Keratinocyte (primary cell): Measurements from ENCODE around the gene PHF2. TPM values are rescaled to one million over a fixed set of nuclear protein-coding genes. Genes with fewer than 3 reads are reported as not detected.

Experiments used
- DNase-seq: peaks from one replicate; pipeline ENCODE4 v3.0.0-alpha.2; 2011; ENCODE audit warnings: low read depth, missing footprints, low spot score
- FAIRE-seq: peaks from 2 replicates; lab custom pipeline; 2011; peaks lifted over from hg19 to GRCh38; lab: Jason Lieb, UNC
- H2AFZ ChIP-seq: 2 replicates; pipeline ENCODE4 v1.6.0; 2012; ENCODE audit warnings: low read length, control low read depth, inconsistent platforms; ENCODE audit not compliant: control insufficient read depth
- H3K27ac ChIP-seq: 2 replicates; pipeline ENCODE4 v1.5.1; 2011; ENCODE audit warnings: low read length; ENCODE audit not compliant: control insufficient read depth, insufficient read depth
- H3K27me3 ChIP-seq: 3 replicates; pipeline ENCODE4 v1.6.0; 2011; ENCODE audit warnings: low read length; ENCODE audit not compliant: control insufficient read depth, insufficient read depth; ENCODE audit errors: extremely low read depth
- H3K36me3 ChIP-seq, 2 experiments: 2 replicates in 1 of 2; 3 replicates in 1 of 2; pipeline ENCODE4 v1.5.1; 2011; ENCODE audit warnings: low read length in 2 of 2, mild to moderate bottlenecking in 1 of 2; ENCODE audit not compliant: control insufficient read depth in 2 of 2, insufficient read depth in 2 of 2; ENCODE audit errors: extremely low read depth in 1 of 2
- H3K4me1 ChIP-seq: 3 replicates; pipeline ENCODE4 v1.5.1; 2011; ENCODE audit warnings: low read length; ENCODE audit not compliant: control insufficient read depth, insufficient read depth; ENCODE audit errors: extremely low read depth
- H3K4me2 ChIP-seq: 3 replicates; pipeline ENCODE4 v1.6.0; 2011; ENCODE audit warnings: low read depth, low read length; ENCODE audit not compliant: control insufficient read depth, insufficient read depth; ENCODE audit errors: extremely low read depth
- H3K4me3 ChIP-seq, 3 experiments: fragments of 200-600 bp in 1 of 3; sonication (generic) in 1 of 3; 2 replicates in 2 of 3; 3 replicates in 1 of 3; pipeline ENCODE4 v1.5.1; 2011 to 2016; ENCODE audit warnings: low read length in 3 of 3, mild to moderate bottlenecking in 3 of 3, control low read depth in 2 of 3, inconsistent platforms in 1 of 3, low read depth in 1 of 3, mixed read lengths in 1 of 3, mixed run types in 1 of 3, moderate library complexity in 1 of 3; ENCODE audit not compliant: control insufficient read depth in 2 of 3, insufficient read depth in 2 of 3; ENCODE audit errors: extremely low read depth in 1 of 3
- H3K79me2 ChIP-seq: 2 replicates; pipeline ENCODE4 v1.6.0; 2012; ENCODE audit warnings: low read length; ENCODE audit not compliant: control insufficient read depth, insufficient read depth
- H3K9ac ChIP-seq: 3 replicates; pipeline ENCODE4 v1.6.0; 2011; ENCODE audit warnings: low read length; ENCODE audit not compliant: control insufficient read depth, insufficient read depth; ENCODE audit errors: extremely low read depth
- H3K9me1 ChIP-seq: 3 replicates; pipeline ENCODE4 v1.6.0; 2011; ENCODE audit warnings: low read length; ENCODE audit not compliant: control insufficient read depth, insufficient read depth; ENCODE audit errors: extremely low read depth
- H3K9me3 ChIP-seq: 2 replicates; pipeline ENCODE4 v1.5.1; 2012; ENCODE audit warnings: low read depth, low read length; ENCODE audit not compliant: control insufficient read depth
- H4K20me1 ChIP-seq: 3 replicates; pipeline ENCODE4 v1.6.0; 2011; ENCODE audit warnings: low read length; ENCODE audit not compliant: control insufficient read depth, insufficient read depth; ENCODE audit errors: extremely low read depth
- EZH2 ChIP-seq: IDR thresholded peaks from one replicate; pipeline ENCODE4 v1.6.1; 2012; ENCODE audit warnings: inconsistent platforms, mild to moderate bottlenecking, low read length, moderate library complexity
- dilution Hi-C: fragments of 300-500 bp; cut with MboI; formaldehyde crosslinking; loops from one replicate; pipeline ENCODE4 v1.7.0; 2020; ENCODE audit warnings: low sequenced_read_pairs; ENCODE audit not compliant: extremely low pct_ligation_motif_present
- polyA plus RNA-seq, 5 experiments: library from polyadenylated mRNA; depleted of rRNA in 3 of 5; stranded (reverse) in 3 of 5; stranded (forward) in 1 of 5; unstranded in 1 of 5; fragments of >200 nt; gene quantifications; 1 replicate in 1 of 5; 2 replicates in 3 of 5; 3 replicates in 1 of 5; pipeline versions ENCODE4 v1.2.1 to v1.2.3, GENCODE V29; 2011 to 2012; ENCODE audit warnings: missing spikeins in 2 of 5, low read depth in 1 of 5, low replicate concordance in 1 of 5
- TF ChIP-seq, protein P1 (sequence below), 3 experiments: IDR thresholded peaks in 1 of 3; conservative IDR thresholded peaks in 1 of 3; optimal IDR thresholded peaks in 1 of 3; 2 replicates in 2 of 3; 3 replicates in 1 of 3; pipeline versions ENCODE3 to v1.5.1; 2011; ENCODE audit warnings: low read length in 3 of 3, mild to moderate bottlenecking in 3 of 3, moderate library complexity in 2 of 3, control low read depth in 1 of 3, inconsistent platforms in 1 of 3; ENCODE audit not compliant: insufficient read depth in 2 of 3; ENCODE audit errors: extremely low read depth in 1 of 3

Gene PHF2
- polyA plus RNA-seq, 1 donor (not counting 4 experiments of a cell fraction or from before 2014, with no cell fraction given) = 5.1 TPM

DNA sequence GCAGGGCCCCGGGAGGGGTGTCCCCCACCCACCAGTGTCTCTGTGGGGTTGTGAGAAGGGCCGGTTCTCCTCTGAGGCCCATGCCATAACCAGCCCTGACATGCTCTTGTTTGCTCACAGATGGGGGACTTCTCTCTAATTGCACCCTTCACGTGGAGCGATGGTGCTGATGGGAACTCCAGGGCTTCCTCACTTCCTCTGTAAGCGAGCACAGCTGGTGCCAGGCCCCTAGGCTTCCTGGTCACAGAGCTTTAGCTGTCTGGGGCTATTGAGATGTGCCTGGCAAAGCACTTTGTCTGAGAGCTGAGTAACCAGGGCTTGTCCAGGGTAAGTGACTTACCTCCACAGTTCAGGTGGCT lies 36.4 kb downstream of the PHF2 start:
- TF ChIP-seq EZH2 = no peak
- TF ChIP-seq, protein P1, sequence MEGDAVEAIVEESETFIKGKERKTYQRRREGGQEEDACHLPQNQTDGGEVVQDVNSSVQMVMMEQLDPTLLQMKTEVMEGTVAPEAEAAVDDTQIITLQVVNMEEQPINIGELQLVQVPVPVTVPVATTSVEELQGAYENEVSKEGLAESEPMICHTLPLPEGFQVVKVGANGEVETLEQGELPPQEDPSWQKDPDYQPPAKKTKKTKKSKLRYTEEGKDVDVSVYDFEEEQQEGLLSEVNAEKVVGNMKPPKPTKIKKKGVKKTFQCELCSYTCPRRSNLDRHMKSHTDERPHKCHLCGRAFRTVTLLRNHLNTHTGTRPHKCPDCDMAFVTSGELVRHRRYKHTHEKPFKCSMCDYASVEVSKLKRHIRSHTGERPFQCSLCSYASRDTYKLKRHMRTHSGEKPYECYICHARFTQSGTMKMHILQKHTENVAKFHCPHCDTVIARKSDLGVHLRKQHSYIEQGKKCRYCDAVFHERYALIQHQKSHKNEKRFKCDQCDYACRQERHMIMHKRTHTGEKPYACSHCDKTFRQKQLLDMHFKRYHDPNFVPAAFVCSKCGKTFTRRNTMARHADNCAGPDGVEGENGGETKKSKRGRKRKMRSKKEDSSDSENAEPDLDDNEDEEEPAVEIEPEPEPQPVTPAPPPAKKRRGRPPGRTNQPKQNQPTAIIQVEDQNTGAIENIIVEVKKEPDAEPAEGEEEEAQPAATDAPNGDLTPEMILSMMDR (optimal IDR thresholded peaks at IDR 0.05 in 1 of 3, IDR thresholded peaks at IDR 0.05 in 1 of 3, conservative IDR thresholded peaks at IDR 0.05 in 1 of 3; ENCODE audit: extremely low read depth in 1 of 3, insufficient read depth in 2 of 3, low read length in 3 of 3) = no peak
- H3K27ac ChIP-seq = no peak overlapping the region
- dilution Hi-C loops = no loop called here
- no peak overlapping the region for H3K9ac ChIP-seq
- no peak for FAIRE-seq
- no peak overlapping the region for H2AFZ ChIP-seq
- H3K4me3 ChIP-seq = no peak overlapping the region
- H3K36me3 ChIP-seq = no peaks in the 10 kb centered on the region
- H3K9me1 ChIP-seq = no peaks in the 10 kb centered on the region
- H4K20me1 ChIP-seq = peaks cover 2% of the 10 kb centered on the region
- no peak for DNase-seq
- peaks cover 40% of the 10 kb centered on the region for H3K79me2 ChIP-seq
- peak overlapping the region; percentile 31 for H3K4me2 ChIP-seq
- no peaks in the 10 kb centered on the region for H3K27me3 ChIP-seq
- H3K4me1 ChIP-seq = peaks cover 11% of the 10 kb centered on the region
- H3K9me3 ChIP-seq = no peaks in the 10 kb centered on the region

DNA sequence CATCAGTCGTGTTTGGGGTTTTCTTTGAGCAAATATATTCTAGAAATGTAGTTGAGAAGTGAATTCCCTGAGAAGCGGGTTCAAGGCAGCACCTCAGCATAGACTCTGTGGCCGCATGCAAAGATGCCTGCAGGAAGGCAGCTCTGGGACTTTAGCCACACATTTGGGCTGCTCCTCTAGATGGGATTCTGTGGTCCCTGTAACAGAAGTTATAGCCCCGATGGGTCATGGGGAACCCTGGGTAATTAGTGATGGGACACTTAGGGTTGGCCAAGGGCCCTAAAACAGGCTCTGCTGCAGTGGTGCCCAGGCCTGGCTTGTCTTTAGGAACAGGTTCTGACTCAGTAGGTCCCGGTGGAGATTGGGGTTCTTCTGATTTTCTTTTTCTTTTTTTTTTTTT lies 36.8 kb downstream of the PHF2 start:
- Histone ChIP-seq H3K9me1 (no peaks in the 10 kb centered on the region), H3K27ac (no peak overlapping the region), H2AFZ (no peak overlapping the region), H4K20me1 (peaks cover 2% of the 10 kb centered on the region), H3K36me3 (peaks cover 0 to 1% of the 10 kb centered on the region in 2 experiments), H3K9me3 (no peaks in the 10 kb centered on the region), H3K79me2 (peaks cover 39% of the 10 kb centered on the region), H3K9ac (no peak overlapping the region), H3K27me3 (no peaks in the 10 kb centered on the region), H3K4me1 (peaks cover 11% of the 10 kb centered on the region), H3K4me3 (no peak overlapping the region), H3K4me2 (no peak overlapping the region)
- DNase-seq = no peak
- dilution Hi-C loops = no loop called here
- no peak for FAIRE-seq
- TF ChIP-seq, protein P1 (optimal IDR thresholded peaks at IDR 0.05 in 1 of 3, IDR thresholded peaks at IDR 0.05 in 1 of 3, conservative IDR thresholded peaks at IDR 0.05 in 1 of 3; ENCODE audit: extremely low read depth in 1 of 3, insufficient read depth in 2 of 3, low read length in 3 of 3) = no peak
- no peak for TF ChIP-seq EZH2
